Stimulated activated CD4-positive, alpha-beta T cell treated with anti-CD3 and anti-CD28 coated beads, Interleukin-1b, Interleukin-23, amount 100 ng/mL, for 4 hours (primary cell): ENCODE data around the gene CSTA.

ENCODE experiments used
- DNase-seq, 2 donors: peaks; one replicate each; pipeline ENCODE4 v3.0.0-alpha.2; 2020; ENCODE audit warnings: low read depth in 2 of 2

Gene CSTA

GRCh38 chr3:122377975-122378374 is 52.9 kb downstream of the CSTA start:
- no peak for DNase-seq

GRCh38 chr3:122382888-122383666 is 58.0 kb downstream of the CSTA start, which contains the start of gene MIX23:
Gene MIX23 (minus strand): TSS chr3:122383231. CDS start chr3:122383224, 7 bp downstream.
- peak; percentile 73 to 80 for DNase-seq

GRCh38 chr3:122383771-122384697 is 59.0 kb downstream of the CSTA start, which contains the start of gene FAM162A:
Gene FAM162A (plus strand): TSS chr3:122384182. CDS start chr3:122384266, 84 bp downstream.
- peak; percentile 86 to 91 for DNase-seq

GRCh38 chr3:122387709-122388108 is 62.7 kb downstream of the CSTA start:
- DNase-seq, result no peak

GRCh38 chr3:122389197-122389596 is 64.1 kb downstream of the CSTA start:
- DNase-seq, result no peak

GRCh38 chr3:122389892-122390291 is 64.8 kb downstream of the CSTA start:
- DNase-seq, result no peak

DNA sequence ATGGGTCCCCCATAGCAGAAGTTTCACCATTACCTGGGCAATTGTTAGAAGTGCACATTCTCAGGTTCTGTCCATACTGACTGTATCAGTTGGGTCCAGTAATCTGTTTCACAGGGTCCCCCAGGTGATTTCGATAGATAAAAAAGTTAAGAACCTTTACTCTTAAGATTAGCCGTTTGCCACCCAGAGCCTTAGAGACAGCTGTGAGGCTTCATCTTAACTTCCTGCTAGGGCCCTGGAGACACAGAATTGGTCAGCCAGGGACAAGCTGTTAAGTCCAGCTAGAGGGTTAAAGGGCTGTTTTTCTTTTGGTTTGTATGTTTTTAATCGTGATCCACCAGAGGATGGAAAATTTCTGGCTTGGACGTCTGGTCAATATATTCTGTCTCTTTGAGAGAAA is 65.6 kb downstream of the CSTA start:
- DNase-seq, result no peak
